HG02840 (cell line): Measurements from ENCODE around the gene LY86.

ENCODE experiments used
- ATAC-seq: cut with Tn5 transposase; IDR thresholded peaks from one replicate; pipeline ENCODE4 v1.9.1; 2021; ENCODE audit warnings: mild to moderate bottlenecking, moderate library complexity, moderate number of reproducible peaks; ENCODE audit not compliant: unreplicated experiment, low FRiP score

Gene LY86

GRCh38 chr6:6696867-6697531 lies 108.5 kb downstream of the LY86 start:
- ATAC-seq: no peak

- ATAC-seq: no peak
These were observed 109.1 kb downstream of the LY86 start for GRCh38 chr6:6697620-6698019.

- no peak for ATAC-seq
These were observed 111.3 kb downstream of the LY86 start for GRCh38 chr6:6699741-6700367.

- no peak for ATAC-seq
These were observed 112.1 kb downstream of the LY86 start for GRCh38 chr6:6700407-6701270.

- ATAC-seq: no peak
These were observed 113.3 kb downstream of the LY86 start for GRCh38 chr6:6701864-6702263.

GRCh38 chr6:6703699-6704098 lies 115.2 kb downstream of the LY86 start:
- ATAC-seq: no peak
